G401.6 (cell line): ENCODE data around the gene CMA1.

Experiments
- FAIRE-seq: peaks from 2 replicates; lab custom pipeline; 2012; peaks lifted over from hg19 to GRCh38; lab: Jason Lieb, UNC

Gene CMA1

GRCh38 chr14:24465805-24466204 is 42.3 kb downstream of the CMA1 start:
- FAIRE-seq, result no peak

GRCh38 chr14:24465368-24465767 is 42.7 kb downstream of the CMA1 start:
- no peak for FAIRE-seq

GRCh38 chr14:24463884-24464785 is 43.9 kb downstream of the CMA1 start:
- FAIRE-seq, result no peak

- FAIRE-seq, result no peak
Measured at GRCh38 chr14:24463017-24463883, 44.8 kb downstream of the CMA1 start.

GRCh38 chr14:24461336-24461735 is 46.7 kb downstream of the CMA1 start:
- no peak for FAIRE-seq

- no peak for FAIRE-seq
Measured at GRCh38 chr14:24459331-24459730, 48.7 kb downstream of the CMA1 start.

- FAIRE-seq, result no peak
Measured at GRCh38 chr14:24458736-24459135, 49.3 kb downstream of the CMA1 start.

GRCh38 chr14:24456980-24457379 is 51.1 kb downstream of the CMA1 start:
- no peak for FAIRE-seq
